ENCODE results near the gene GRPEL2.

DNA sequence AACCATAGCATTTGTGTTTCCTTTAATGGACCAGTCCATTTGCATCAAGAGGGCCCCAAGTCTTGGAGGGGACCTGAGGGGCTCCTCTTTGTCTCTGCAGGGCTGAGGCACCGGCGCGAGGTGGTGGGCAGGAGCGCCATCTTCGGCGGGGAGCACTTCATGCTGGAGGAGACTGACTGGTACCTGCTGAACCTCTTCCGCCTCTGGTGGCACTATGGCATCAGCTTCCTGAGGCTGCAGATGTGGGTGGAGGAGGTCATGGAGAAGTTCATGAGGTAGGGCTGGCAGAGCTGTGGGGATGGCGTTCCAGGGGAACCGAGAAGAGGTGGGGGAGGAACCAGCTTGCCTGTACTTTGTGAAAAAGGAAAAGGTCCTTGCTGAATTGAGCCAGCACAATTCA, 18.6 kb downstream of the GRPEL2 start:
- no peak for TF ChIP-seq POLR2AphosphoS5 (IDR thresholded peaks at IDR 0.05; ENCODE audit: low read depth, low read length)
- TF ChIP-seq TAF1 (IDR thresholded peaks at IDR 0.05; ENCODE audit: borderline replicate concordance, insufficient read depth, low read length) = no peak
- TF ChIP-seq, protein P1, sequence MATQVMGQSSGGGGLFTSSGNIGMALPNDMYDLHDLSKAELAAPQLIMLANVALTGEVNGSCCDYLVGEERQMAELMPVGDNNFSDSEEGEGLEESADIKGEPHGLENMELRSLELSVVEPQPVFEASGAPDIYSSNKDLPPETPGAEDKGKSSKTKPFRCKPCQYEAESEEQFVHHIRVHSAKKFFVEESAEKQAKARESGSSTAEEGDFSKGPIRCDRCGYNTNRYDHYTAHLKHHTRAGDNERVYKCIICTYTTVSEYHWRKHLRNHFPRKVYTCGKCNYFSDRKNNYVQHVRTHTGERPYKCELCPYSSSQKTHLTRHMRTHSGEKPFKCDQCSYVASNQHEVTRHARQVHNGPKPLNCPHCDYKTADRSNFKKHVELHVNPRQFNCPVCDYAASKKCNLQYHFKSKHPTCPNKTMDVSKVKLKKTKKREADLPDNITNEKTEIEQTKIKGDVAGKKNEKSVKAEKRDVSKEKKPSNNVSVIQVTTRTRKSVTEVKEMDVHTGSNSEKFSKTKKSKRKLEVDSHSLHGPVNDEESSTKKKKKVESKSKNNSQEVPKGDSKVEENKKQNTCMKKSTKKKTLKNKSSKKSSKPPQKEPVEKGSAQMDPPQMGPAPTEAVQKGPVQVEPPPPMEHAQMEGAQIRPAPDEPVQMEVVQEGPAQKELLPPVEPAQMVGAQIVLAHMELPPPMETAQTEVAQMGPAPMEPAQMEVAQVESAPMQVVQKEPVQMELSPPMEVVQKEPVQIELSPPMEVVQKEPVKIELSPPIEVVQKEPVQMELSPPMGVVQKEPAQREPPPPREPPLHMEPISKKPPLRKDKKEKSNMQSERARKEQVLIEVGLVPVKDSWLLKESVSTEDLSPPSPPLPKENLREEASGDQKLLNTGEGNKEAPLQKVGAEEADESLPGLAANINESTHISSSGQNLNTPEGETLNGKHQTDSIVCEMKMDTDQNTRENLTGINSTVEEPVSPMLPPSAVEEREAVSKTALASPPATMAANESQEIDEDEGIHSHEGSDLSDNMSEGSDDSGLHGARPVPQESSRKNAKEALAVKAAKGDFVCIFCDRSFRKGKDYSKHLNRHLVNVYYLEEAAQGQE (IDR thresholded peaks at IDR 0.05; ENCODE audit: insufficient read depth in 1 of 2, low read depth in 2 of 2, low read length in 2 of 2) = no peak
